ENCODE measurements around the gene MAN1A1.

The MAN1A1 gene

GRCh38 chr6:119230160-119230559 lies 119.4 kb downstream of the MAN1A1 start:
- no peaks in the 10 kb centered on the region for H3K27me3 Mint-ChIP-seq (ENCODE audit: low read depth)
- DNase-seq (ENCODE audit: low spot score) = no peak
- peaks cover 12% of the 10 kb centered on the region for H3K36me3 Mint-ChIP-seq (ENCODE audit: low read depth)
- no peaks in the 10 kb centered on the region for H3K9me3 Mint-ChIP-seq
- H3K4me1 Mint-ChIP-seq (ENCODE audit: low read depth) = peaks cover 7% of the 10 kb centered on the region
- H3K4me3 Mint-ChIP-seq = no peak overlapping the region
- H3K27ac Mint-ChIP-seq = no peak overlapping the region

- DNase-seq (ENCODE audit: low spot score) = no peak
- no peak overlapping the region for H3K27ac Mint-ChIP-seq
- H3K36me3 Mint-ChIP-seq (ENCODE audit: low read depth) = peaks cover 10% of the 10 kb centered on the region
- H3K4me1 Mint-ChIP-seq (ENCODE audit: low read depth) = peaks cover 5% of the 10 kb centered on the region
- H3K9me3 Mint-ChIP-seq = no peaks in the 10 kb centered on the region
- no peak overlapping the region for H3K4me3 Mint-ChIP-seq
- H3K27me3 Mint-ChIP-seq (ENCODE audit: low read depth) = no peaks in the 10 kb centered on the region
These were observed 122.2 kb downstream of the MAN1A1 start for GRCh38 chr6:119227377-119227776.

- Mint-ChIP-seq H3K27ac (no peak overlapping the region), H3K27me3 (ENCODE audit: low read depth) (no peaks in the 10 kb centered on the region), H3K9me3 (no peaks in the 10 kb centered on the region)
These were observed 123.5 kb downstream of the MAN1A1 start for GRCh38 chr6:119226089-119226488.

GRCh38 chr6:119224095-119224701 lies 125.4 kb downstream of the MAN1A1 start:
- peaks cover 3% of the 10 kb centered on the region for H3K36me3 Mint-ChIP-seq (ENCODE audit: low read depth)
- H3K27me3 Mint-ChIP-seq (ENCODE audit: low read depth) = no peaks in the 10 kb centered on the region
- no peak overlapping the region for H3K4me3 Mint-ChIP-seq
- no peak overlapping the region for H3K27ac Mint-ChIP-seq
- H3K4me1 Mint-ChIP-seq (ENCODE audit: low read depth) = peaks cover 5% of the 10 kb centered on the region
- DNase-seq (ENCODE audit: low spot score) = no peak
- H3K9me3 Mint-ChIP-seq = no peaks in the 10 kb centered on the region

More at GRCh38 chr6:119226089-119226488, 123.5 kb downstream of the MAN1A1 start:
- Mint-ChIP-seq H3K4me1 (ENCODE audit: low read depth) (peaks cover 5% of the 10 kb centered on the region), H3K36me3 (ENCODE audit: low read depth) (peaks cover 10% of the 10 kb centered on the region), H3K4me3 (no peak overlapping the region)
- DNase-seq (ENCODE audit: low spot score) = no peak

GRCh38 chr6:119220452-119220851 lies 129.1 kb downstream of the MAN1A1 start:
- H3K4me3 Mint-ChIP-seq = no peak overlapping the region
- H3K27ac Mint-ChIP-seq = no peak overlapping the region
- peaks cover 3% of the 10 kb centered on the region for H3K36me3 Mint-ChIP-seq (ENCODE audit: low read depth)
- no peaks in the 10 kb centered on the region for H3K27me3 Mint-ChIP-seq (ENCODE audit: low read depth)
- no peak for DNase-seq (ENCODE audit: low spot score)
- H3K9me3 Mint-ChIP-seq = no peaks in the 10 kb centered on the region
- H3K4me1 Mint-ChIP-seq (ENCODE audit: low read depth) = peaks cover 4% of the 10 kb centered on the region

GRCh38 chr6:119218548-119218947 lies 131.0 kb downstream of the MAN1A1 start:
- H3K36me3 Mint-ChIP-seq (ENCODE audit: low read depth) = no peaks in the 10 kb centered on the region
- peaks cover 2% of the 10 kb centered on the region for H3K4me1 Mint-ChIP-seq (ENCODE audit: low read depth)
- no peak for DNase-seq (ENCODE audit: low spot score)
- H3K27ac Mint-ChIP-seq = no peak overlapping the region
- H3K9me3 Mint-ChIP-seq = no peaks in the 10 kb centered on the region
- no peak overlapping the region for H3K4me3 Mint-ChIP-seq
- H3K27me3 Mint-ChIP-seq (ENCODE audit: low read depth) = no peaks in the 10 kb centered on the region

GRCh38 chr6:119215885-119216590 lies 133.5 kb downstream of the MAN1A1 start:
- Mint-ChIP-seq H3K36me3 (ENCODE audit: low read depth) (no peaks in the 10 kb centered on the region), H3K4me3 (no peak overlapping the region), H3K27me3 (ENCODE audit: low read depth) (no peaks in the 10 kb centered on the region), H3K27ac (no peak overlapping the region), H3K4me1 (ENCODE audit: low read depth) (peaks cover 2% of the 10 kb centered on the region), H3K9me3 (no peaks in the 10 kb centered on the region)
- DNase-seq (ENCODE audit: low spot score) = no peak

GRCh38 chr6:119215309-119215708 lies 134.3 kb downstream of the MAN1A1 start:
- Mint-ChIP-seq H3K27me3 (ENCODE audit: low read depth) (no peaks in the 10 kb centered on the region), H3K27ac (no peak overlapping the region), H3K36me3 (ENCODE audit: low read depth) (no peaks in the 10 kb centered on the region), H3K4me1 (ENCODE audit: low read depth) (peaks cover 2% of the 10 kb centered on the region), H3K4me3 (no peak overlapping the region), H3K9me3 (no peaks in the 10 kb centered on the region)
- no peak for DNase-seq (ENCODE audit: low spot score)

- Mint-ChIP-seq H3K4me3 (no peak overlapping the region), H3K4me1 (ENCODE audit: low read depth) (peaks cover 15% of the 10 kb centered on the region), H3K36me3 (ENCODE audit: low read depth) (peaks cover 9% of the 10 kb centered on the region), H3K27me3 (ENCODE audit: low read depth) (no peaks in the 10 kb centered on the region), H3K9me3 (no peaks in the 10 kb centered on the region), H3K27ac (no peak overlapping the region)
- DNase-seq (ENCODE audit: low spot score) = no peak
These were observed 139.0 kb downstream of the MAN1A1 start for GRCh38 chr6:119210596-119210995.

GRCh38 chr6:119209452-119210205 lies 139.9 kb downstream of the MAN1A1 start:
- no peak overlapping the region for H3K27ac Mint-ChIP-seq
- no peaks in the 10 kb centered on the region for H3K9me3 Mint-ChIP-seq
- no peaks in the 10 kb centered on the region for H3K27me3 Mint-ChIP-seq (ENCODE audit: low read depth)
- no peak overlapping the region for H3K4me3 Mint-ChIP-seq
- no peak for DNase-seq (ENCODE audit: low spot score)
- peaks cover 9% of the 10 kb centered on the region for H3K36me3 Mint-ChIP-seq (ENCODE audit: low read depth)
- peaks cover 15% of the 10 kb centered on the region for H3K4me1 Mint-ChIP-seq (ENCODE audit: low read depth)

GRCh38 chr6:119207971-119208725 lies 141.4 kb downstream of the MAN1A1 start:
- DNase-seq (ENCODE audit: low spot score) = no peak
- no peak overlapping the region for H3K4me3 Mint-ChIP-seq
- no peaks in the 10 kb centered on the region for H3K9me3 Mint-ChIP-seq
- no peak overlapping the region for H3K27ac Mint-ChIP-seq
- peaks cover 13% of the 10 kb centered on the region for H3K36me3 Mint-ChIP-seq (ENCODE audit: low read depth)
- peaks cover 15% of the 10 kb centered on the region for H3K4me1 Mint-ChIP-seq (ENCODE audit: low read depth)
- no peaks in the 10 kb centered on the region for H3K27me3 Mint-ChIP-seq (ENCODE audit: low read depth)

GRCh38 chr6:119207327-119207726 lies 142.2 kb downstream of the MAN1A1 start:
- no peak overlapping the region for H3K4me3 Mint-ChIP-seq
- no peak for DNase-seq (ENCODE audit: low spot score)
- peaks cover 16% of the 10 kb centered on the region for H3K36me3 Mint-ChIP-seq (ENCODE audit: low read depth)
- no peaks in the 10 kb centered on the region for H3K27me3 Mint-ChIP-seq (ENCODE audit: low read depth)
- no peak overlapping the region for H3K27ac Mint-ChIP-seq
- peaks cover 15% of the 10 kb centered on the region for H3K4me1 Mint-ChIP-seq (ENCODE audit: low read depth)
- H3K9me3 Mint-ChIP-seq = no peaks in the 10 kb centered on the region

GRCh38 chr6:119205911-119206618 lies 143.5 kb downstream of the MAN1A1 start:
- Mint-ChIP-seq H3K4me3 (no peak overlapping the region), H3K27ac (no peak overlapping the region), H3K9me3 (no peaks in the 10 kb centered on the region)

More at GRCh38 chr6:119205911-119206618, 143.5 kb downstream of the MAN1A1 start:
- DNase-seq (ENCODE audit: low spot score) = no peak
- H3K36me3 Mint-ChIP-seq (ENCODE audit: low read depth) = peaks cover 16% of the 10 kb centered on the region
- peaks cover 15% of the 10 kb centered on the region for H3K4me1 Mint-ChIP-seq (ENCODE audit: low read depth)
- no peaks in the 10 kb centered on the region for H3K27me3 Mint-ChIP-seq (ENCODE audit: low read depth)

All from T-helper 2 cell treated with Interferon-gamma antibody and Interleukin-4, amounts not matched to agents 5 μg/mL and 100 μg/mL, for 36 hours (primary cell).